ENCODE data around the gene MAGOHB. TPM values are rescaled to one million over a fixed set of nuclear protein-coding genes. Genes with fewer than 3 reads are reported as not detected.

MAGOHB gene
- total RNA-seq, 5 donors from 2014 or later (not counting 1 experiment from before 2014, with no cell fraction given), result 11.6 to 22.9 (median 20.3) TPM

DNA sequence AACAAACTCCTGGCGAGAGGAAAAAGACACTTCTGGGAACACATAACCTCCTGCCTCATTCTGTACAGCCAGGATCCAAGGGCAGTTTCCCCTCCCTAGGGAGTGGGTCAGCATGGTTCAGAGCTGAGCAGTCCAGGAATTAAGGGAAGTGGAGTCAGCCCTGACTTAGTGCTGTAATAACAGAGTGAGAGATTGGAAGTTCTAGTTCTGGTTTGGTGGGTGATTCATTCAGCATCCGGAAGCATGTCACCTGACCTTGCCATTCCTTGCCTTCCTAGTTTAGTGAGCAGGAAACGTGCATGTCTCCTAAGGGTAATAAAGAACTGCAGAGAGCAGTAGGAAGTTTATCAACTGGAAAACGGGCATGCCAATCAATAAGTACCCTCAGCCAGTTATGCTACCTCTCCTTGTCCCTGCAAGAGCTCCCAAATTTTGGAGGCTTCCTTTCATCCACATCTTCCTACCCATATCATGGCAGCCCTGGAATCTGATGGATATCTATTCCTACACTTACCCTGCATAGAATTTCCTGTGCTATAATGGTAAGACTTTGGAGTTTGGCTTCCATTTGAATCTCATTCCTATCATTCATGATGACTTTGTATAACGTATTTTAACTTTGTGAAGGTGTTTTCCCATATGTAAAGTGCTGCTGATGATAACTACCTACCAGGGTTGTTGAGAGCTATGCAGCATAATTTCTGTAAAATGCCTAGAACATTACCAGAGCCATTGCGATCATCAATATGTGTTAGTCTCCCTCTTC, 28.5 kb upstream of the MAGOHB start:
- Histone ChIP-seq H3K27ac (ENCODE audit: low read length) (no peak overlapping the region), H3K27me3 (replicated peaks in 1 of 2; ENCODE audit: control insufficient read depth in 2 of 2, extremely low read depth in 1 of 2, insufficient read depth in 2 of 2, low read length in 1 of 2) (no peaks in the 10 kb centered on the region), H3K4me1 (ENCODE audit: control insufficient read depth in 1 of 2, extremely low read depth in 1 of 2, insufficient read depth in 2 of 2, low read length in 2 of 2) (no peaks in the 10 kb centered on the region), H3K9me3 (no peaks in the 10 kb centered on the region), H3K36me3 (ENCODE audit: control insufficient read depth in 2 of 2, extremely low read depth in 1 of 2, insufficient read depth in 1 of 2, low read length in 1 of 2) (no peaks in the 10 kb centered on the region), H3K4me3 (ENCODE audit: control insufficient read depth in 1 of 2, extremely low read depth in 1 of 2, low read length in 1 of 2) (no peak overlapping the region)
- Mint-ChIP-seq H3K4me1 (no peaks in the 10 kb centered on the region), H3K9me3 (peaks cover 15 to 22% (median 19%) of the 10 kb centered on the region in 3 donors), H3K4me3 (no peak overlapping the region), H3K27ac (no peak overlapping the region), H3K27me3 (peaks cover 13% of the 10 kb centered on the region in 2 donors), H3K36me3 (peaks cover 14% of the 10 kb centered on the region)
- ChIA-PET CTCF (no interaction called here), POLR2A (interaction anchor here in 1 of 2 donors (0.5 kb wide), 1 partner anchor 680 kb away, joined by 6 read pairs; no protein-coding TSS in a partner anchor)
- ATAC-seq (replicated peaks in 1 of 4) (no peak), DNase-seq (no peak)
- WGBS (ENCODE audit: insufficient coverage), result 100% methylated on average over 1 of the region's 6 CpGs

DNA sequence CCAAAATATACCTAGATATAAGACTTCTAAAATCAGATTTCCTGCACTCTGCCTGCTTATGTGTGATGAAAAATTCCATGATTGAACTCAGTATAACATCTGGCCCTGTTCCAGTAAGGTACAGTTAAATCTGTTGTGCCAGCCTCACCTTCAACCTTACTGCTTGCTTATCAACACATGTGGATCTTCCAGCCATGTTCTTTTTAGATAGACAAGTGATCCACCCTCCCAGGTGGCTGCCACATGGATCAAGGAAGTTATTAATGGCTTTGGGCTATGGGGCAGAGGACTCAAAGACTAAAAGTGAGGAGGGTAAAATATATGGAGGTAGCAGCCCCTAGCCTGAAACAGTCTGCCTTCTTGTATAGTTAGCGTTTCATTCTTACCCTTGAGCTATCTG, 25.3 kb upstream of the MAGOHB start:
- no peak for DNase-seq
- H3K27ac Mint-ChIP-seq, result no peak overlapping the region
- no peaks in the 10 kb centered on the region for H3K9me3 ChIP-seq
- H3K27me3 ChIP-seq (replicated peaks in 1 of 2; ENCODE audit: control insufficient read depth in 2 of 2, extremely low read depth in 1 of 2, insufficient read depth in 2 of 2, low read length in 1 of 2), result no peaks in the 10 kb centered on the region
- no peaks in the 10 kb centered on the region for H3K36me3 ChIP-seq (ENCODE audit: control insufficient read depth in 2 of 2, extremely low read depth in 1 of 2, insufficient read depth in 1 of 2, low read length in 1 of 2)
- POLR2A ChIA-PET, result no interaction called here
- H3K36me3 Mint-ChIP-seq, result no peaks in the 10 kb centered on the region
- H3K27me3 Mint-ChIP-seq, result peaks cover 16 to 17% of the 10 kb centered on the region in 2 donors
- ATAC-seq (replicated peaks in 1 of 4), result no peak
- no peak overlapping the region for H3K4me3 ChIP-seq (ENCODE audit: control insufficient read depth in 1 of 2, extremely low read depth in 1 of 2, low read length in 1 of 2)
- no peak overlapping the region for H3K27ac ChIP-seq (ENCODE audit: low read length)
- no CpG with 5 or more reads among the region's 1 CpG for WGBS (ENCODE audit: insufficient coverage)
- no peak overlapping the region for H3K4me3 Mint-ChIP-seq
- H3K4me1 ChIP-seq (ENCODE audit: control insufficient read depth in 1 of 2, extremely low read depth in 1 of 2, insufficient read depth in 2 of 2, low read length in 2 of 2), result no peaks in the 10 kb centered on the region
- no peaks in the 10 kb centered on the region for H3K4me1 Mint-ChIP-seq
- CTCF ChIA-PET, result no interaction called here
- H3K9me3 Mint-ChIP-seq, result no peaks in the 10 kb centered on the region

DNA sequence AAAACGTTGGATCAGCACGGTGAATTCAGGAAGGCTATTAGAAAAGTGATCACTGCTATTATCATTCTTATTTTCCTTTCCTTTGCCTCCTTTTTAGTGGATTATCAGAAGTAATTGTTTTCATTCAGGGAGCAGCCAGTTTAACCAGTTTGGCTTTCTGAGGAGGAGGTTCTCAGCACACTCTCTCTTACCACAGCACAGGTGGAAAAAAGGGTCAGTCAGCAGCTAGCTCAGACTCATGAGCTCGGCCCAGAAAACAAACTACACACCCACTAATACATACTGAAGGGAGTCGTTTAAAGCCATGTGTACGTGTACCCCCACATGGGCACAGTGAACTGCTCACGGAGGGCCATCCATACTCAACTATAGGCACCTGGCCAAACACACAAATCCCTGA, 23.2 kb upstream of the MAGOHB start:
- ChIA-PET CTCF (no interaction called here), POLR2A (no interaction called here)
- H3K4me3 ChIP-seq (ENCODE audit: control insufficient read depth in 1 of 2, extremely low read depth in 1 of 2, low read length in 1 of 2), result no peak overlapping the region
- DNase-seq (no peak), ATAC-seq (replicated peaks in 1 of 4) (no peak)
- no peaks in the 10 kb centered on the region for H3K36me3 ChIP-seq (ENCODE audit: control insufficient read depth in 2 of 2, extremely low read depth in 1 of 2, insufficient read depth in 1 of 2, low read length in 1 of 2)
- H3K4me1 Mint-ChIP-seq, result no peaks in the 10 kb centered on the region
- peaks cover 10 to 11% of the 10 kb centered on the region in 2 donors for H3K27me3 Mint-ChIP-seq
- 87% methylated on average over 3 of the region's 6 CpGs for WGBS (ENCODE audit: insufficient coverage)
- H3K36me3 Mint-ChIP-seq, result no peaks in the 10 kb centered on the region
- no peak overlapping the region for H3K27ac Mint-ChIP-seq
- H3K27me3 ChIP-seq (replicated peaks in 1 of 2; ENCODE audit: control insufficient read depth in 2 of 2, extremely low read depth in 1 of 2, insufficient read depth in 2 of 2, low read length in 1 of 2), result no peaks in the 10 kb centered on the region
- no peak overlapping the region for H3K27ac ChIP-seq (ENCODE audit: low read length)
- no peak overlapping the region for H3K4me3 Mint-ChIP-seq
- H3K4me1 ChIP-seq (ENCODE audit: control insufficient read depth in 1 of 2, extremely low read depth in 1 of 2, insufficient read depth in 2 of 2, low read length in 2 of 2), result no peaks in the 10 kb centered on the region
- no peaks in the 10 kb centered on the region for H3K9me3 ChIP-seq
- no peaks in the 10 kb centered on the region for H3K9me3 Mint-ChIP-seq

DNA sequence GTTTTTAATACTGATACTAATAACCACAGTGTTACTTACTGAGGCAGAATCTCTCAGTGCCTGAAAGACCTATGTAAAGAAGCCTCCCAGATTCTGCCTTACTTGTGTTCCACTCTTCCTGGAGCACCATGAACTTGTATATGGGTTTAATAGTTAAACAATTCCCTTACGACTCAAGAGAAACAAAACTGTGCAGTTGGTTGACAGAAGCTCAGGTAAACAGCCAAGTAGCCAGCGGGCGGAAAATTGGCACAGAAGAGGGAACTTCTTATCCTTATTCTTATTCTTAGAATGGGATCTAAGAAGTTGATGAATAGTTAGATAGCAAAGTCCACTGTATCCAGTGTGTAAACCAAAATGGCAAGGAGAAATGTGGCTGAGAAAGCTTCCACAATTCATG, 22.7 kb upstream of the MAGOHB start:
- DNase-seq, result no peak
- no peaks in the 10 kb centered on the region for H3K27me3 ChIP-seq (replicated peaks in 1 of 2; ENCODE audit: control insufficient read depth in 2 of 2, extremely low read depth in 1 of 2, insufficient read depth in 2 of 2, low read length in 1 of 2)
- H3K27me3 Mint-ChIP-seq, result peaks cover 5 to 9% of the 10 kb centered on the region in 2 donors
- no peaks in the 10 kb centered on the region for H3K36me3 Mint-ChIP-seq
- H3K36me3 ChIP-seq (ENCODE audit: control insufficient read depth in 2 of 2, extremely low read depth in 1 of 2, insufficient read depth in 1 of 2, low read length in 1 of 2), result no peaks in the 10 kb centered on the region
- H3K9me3 ChIP-seq, result no peaks in the 10 kb centered on the region
- H3K4me1 ChIP-seq (ENCODE audit: control insufficient read depth in 1 of 2, extremely low read depth in 1 of 2, insufficient read depth in 2 of 2, low read length in 2 of 2), result no peaks in the 10 kb centered on the region
- POLR2A ChIA-PET, result no interaction called here
- no CpG with 5 or more reads among the region's 3 CpGs for WGBS (ENCODE audit: insufficient coverage)
- no peak overlapping the region for H3K4me3 Mint-ChIP-seq
- H3K27ac ChIP-seq (ENCODE audit: low read length), result no peak overlapping the region
- H3K4me1 Mint-ChIP-seq, result no peaks in the 10 kb centered on the region
- no peak for ATAC-seq (replicated peaks in 1 of 4)
- H3K27ac Mint-ChIP-seq, result no peak overlapping the region
- no peak overlapping the region for H3K4me3 ChIP-seq (ENCODE audit: control insufficient read depth in 1 of 2, extremely low read depth in 1 of 2, low read length in 1 of 2)
- CTCF ChIA-PET, result no interaction called here
- no peaks in the 10 kb centered on the region for H3K9me3 Mint-ChIP-seq

- Mint-ChIP-seq H3K27ac (no peak overlapping the region), H3K4me1 (no peaks in the 10 kb centered on the region), H3K4me3 (no peak overlapping the region), H3K36me3 (no peaks in the 10 kb centered on the region), H3K9me3 (no peaks in the 10 kb centered on the region), H3K27me3 (peaks cover 3 to 6% of the 10 kb centered on the region in 2 donors)
- H3K4me3 ChIP-seq (ENCODE audit: control insufficient read depth in 1 of 2, extremely low read depth in 1 of 2, low read length in 1 of 2), result no peak overlapping the region
- ATAC-seq (replicated peaks in 1 of 4) (no peak), DNase-seq (no peak)
- no peaks in the 10 kb centered on the region for H3K9me3 ChIP-seq
- H3K27ac ChIP-seq (ENCODE audit: low read length), result no peak overlapping the region
- ChIA-PET POLR2A (no interaction called here), CTCF (no interaction called here)
- H3K27me3 ChIP-seq (replicated peaks in 1 of 2; ENCODE audit: control insufficient read depth in 2 of 2, extremely low read depth in 1 of 2, insufficient read depth in 2 of 2, low read length in 1 of 2), result no peaks in the 10 kb centered on the region
- H3K36me3 ChIP-seq (ENCODE audit: control insufficient read depth in 2 of 2, extremely low read depth in 1 of 2, insufficient read depth in 1 of 2, low read length in 1 of 2), result no peaks in the 10 kb centered on the region
- WGBS (ENCODE audit: insufficient coverage), result no CpG with 5 or more reads among the region's 2 CpGs
- H3K4me1 ChIP-seq (ENCODE audit: control insufficient read depth in 1 of 2, extremely low read depth in 1 of 2, insufficient read depth in 2 of 2, low read length in 2 of 2), result no peaks in the 10 kb centered on the region
Observed at GRCh38 chr12:10635306-10635705, 21.9 kb upstream of the MAGOHB start.

- no peaks in the 10 kb centered on the region for H3K36me3 ChIP-seq (ENCODE audit: control insufficient read depth in 2 of 2, extremely low read depth in 1 of 2, insufficient read depth in 1 of 2, low read length in 1 of 2)
- Mint-ChIP-seq H3K9me3 (no peaks in the 10 kb centered on the region), H3K27me3 (peaks cover 6% of the 10 kb centered on the region in 2 donors), H3K4me1 (no peaks in the 10 kb centered on the region), H3K4me3 (no peak overlapping the region), H3K36me3 (no peaks in the 10 kb centered on the region), H3K27ac (no peak overlapping the region)
- no peaks in the 10 kb centered on the region for H3K27me3 ChIP-seq (replicated peaks in 1 of 2; ENCODE audit: control insufficient read depth in 2 of 2, extremely low read depth in 1 of 2, insufficient read depth in 2 of 2, low read length in 1 of 2)
- WGBS (ENCODE audit: insufficient coverage), result 96% methylated on average over 3 of the region's 5 CpGs
- H3K4me1 ChIP-seq (ENCODE audit: control insufficient read depth in 1 of 2, extremely low read depth in 1 of 2, insufficient read depth in 2 of 2, low read length in 2 of 2), result no peaks in the 10 kb centered on the region
- no peak overlapping the region for H3K27ac ChIP-seq (ENCODE audit: low read length)
- no peak overlapping the region for H3K4me3 ChIP-seq (ENCODE audit: control insufficient read depth in 1 of 2, extremely low read depth in 1 of 2, low read length in 1 of 2)
- DNase-seq (no peak), ATAC-seq (replicated peaks in 1 of 4) (no peak)
- H3K9me3 ChIP-seq, result no peaks in the 10 kb centered on the region
- ChIA-PET CTCF (no interaction called here), POLR2A (no interaction called here)
Observed at GRCh38 chr12:10634427-10634826, 21.0 kb upstream of the MAGOHB start.

DNA sequence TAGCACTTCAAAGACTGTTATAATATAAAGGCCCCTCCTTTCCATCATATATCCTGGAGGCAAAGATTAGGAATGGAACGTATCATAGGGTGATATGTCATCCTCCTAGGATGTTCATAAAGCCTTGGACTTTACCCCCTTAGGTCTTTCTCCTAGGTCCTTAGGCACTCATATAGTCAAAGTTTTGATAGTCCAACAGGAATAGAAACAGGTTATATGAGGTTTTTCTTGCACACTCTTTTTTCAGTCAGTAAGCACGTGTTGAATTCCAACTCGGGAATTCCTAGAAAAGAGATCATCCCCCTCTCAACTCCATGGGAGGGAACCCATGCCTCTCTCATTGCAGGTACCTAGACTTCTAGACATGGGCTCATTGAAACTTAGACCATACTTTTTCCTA, 20.1 kb upstream of the MAGOHB start:
- DNase-seq, result no peak
- POLR2A ChIA-PET, result no interaction called here
- Mint-ChIP-seq H3K27ac (no peak overlapping the region), H3K36me3 (no peaks in the 10 kb centered on the region), H3K27me3 (peaks cover 6 to 8% of the 10 kb centered on the region in 2 donors), H3K4me3 (no peak overlapping the region), H3K4me1 (no peaks in the 10 kb centered on the region), H3K9me3 (no peaks in the 10 kb centered on the region)
- Histone ChIP-seq H3K27ac (ENCODE audit: low read length) (no peak overlapping the region), H3K9me3 (no peaks in the 10 kb centered on the region), H3K4me3 (ENCODE audit: control insufficient read depth in 1 of 2, extremely low read depth in 1 of 2, low read length in 1 of 2) (no peak overlapping the region), H3K4me1 (ENCODE audit: control insufficient read depth in 1 of 2, extremely low read depth in 1 of 2, insufficient read depth in 2 of 2, low read length in 2 of 2) (no peaks in the 10 kb centered on the region), H3K27me3 (replicated peaks in 1 of 2; ENCODE audit: control insufficient read depth in 2 of 2, extremely low read depth in 1 of 2, insufficient read depth in 2 of 2, low read length in 1 of 2) (no peaks in the 10 kb centered on the region), H3K36me3 (ENCODE audit: control insufficient read depth in 2 of 2, extremely low read depth in 1 of 2, insufficient read depth in 1 of 2, low read length in 1 of 2) (no peaks in the 10 kb centered on the region)
- 100% methylated on average over 2 of the region's 3 CpGs for WGBS (ENCODE audit: insufficient coverage)
- no peak for ATAC-seq (replicated peaks in 1 of 4)
- CTCF ChIA-PET, result no interaction called here

Measured in T-cell (primary cell).